HG03045 (cell line): ENCODE measurements around the gene NPTN.

ENCODE experiments used
- ATAC-seq: cut with Tn5 transposase; IDR thresholded peaks from one replicate; pipeline ENCODE4 v1.9.1; 2021; ENCODE audit warnings: mild to moderate bottlenecking, moderate library complexity; ENCODE audit not compliant: unreplicated experiment

The NPTN gene

GRCh38 chr15:73522011-73522410, 111.2 kb downstream of the NPTN start:
- no peak for ATAC-seq

- no peak for ATAC-seq
Measured at GRCh38 chr15:73518876-73519733, 114.1 kb downstream of the NPTN start.

- no peak for ATAC-seq
Measured at GRCh38 chr15:73518180-73518862, 114.9 kb downstream of the NPTN start.

GRCh38 chr15:73517566-73517965, 115.6 kb downstream of the NPTN start:
- ATAC-seq, result no peak

- ATAC-seq, result no peak
Measured at GRCh38 chr15:73515527-73515926, 117.7 kb downstream of the NPTN start.
